Activated T-cell treated with anti-CD3 and anti-CD28 coated beads, Interleukin-2, amount 50 U/mL, for 4 hours (primary cell): Measurements from ENCODE around the gene SSTR5. TPM values are rescaled to one million over a fixed set of nuclear protein-coding genes. Genes with fewer than 3 reads are reported as not detected.

Experiments used
- ATAC-seq, 2 donors: fragments of 200-7000 bp; cut with Tn5 transposase; one replicate each; pipeline ENCODE4 v1.10.0; 2021
- DNase-seq: peaks from one replicate; pipeline ENCODE4 v3.0.0-alpha.2; 2020
- H3K27me3 Mint-ChIP-seq: one replicate; pipeline ENCODE4 v1.8.0; 2021; ENCODE audit warnings: low read depth, mixed read lengths
- H3K36me3 Mint-ChIP-seq: one replicate; pipeline ENCODE4 v1.8.0; 2022; ENCODE audit warnings: mixed read lengths; ENCODE audit not compliant: insufficient read depth
- H3K4me1 Mint-ChIP-seq: one replicate; pipeline ENCODE4 v1.8.0; 2021; ENCODE audit warnings: low read depth, mixed read lengths
- H3K4me3 Mint-ChIP-seq: one replicate; pipeline ENCODE4 v1.8.0; 2021; ENCODE audit warnings: mild to moderate bottlenecking, moderate library complexity, mixed read lengths
- H3K9me3 Mint-ChIP-seq: one replicate; pipeline ENCODE4 v1.8.0; 2021; ENCODE audit warnings: mixed read lengths
- total RNA-seq, 3 donors: library from RNA; stranded (reverse); gene quantifications; one replicate each; pipeline ENCODE4 v1.2.1, GENCODE V29; 2021

The SSTR5 gene
- total RNA-seq, 3 donors from 2014 or later = not detected

- Mint-ChIP-seq H3K9me3 (no peaks in the 10 kb centered on the region), H3K4me3 (no peak overlapping the region), H3K4me1 (no peaks in the 10 kb centered on the region), H3K27me3 (peaks cover 23% of the 10 kb centered on the region), H3K36me3 (no peaks in the 10 kb centered on the region)
- ATAC-seq (no peak), DNase-seq (no peak)
Observed at GRCh38 chr16:1101573-1102332, 29.2 kb downstream of the SSTR5 start.

DNA sequence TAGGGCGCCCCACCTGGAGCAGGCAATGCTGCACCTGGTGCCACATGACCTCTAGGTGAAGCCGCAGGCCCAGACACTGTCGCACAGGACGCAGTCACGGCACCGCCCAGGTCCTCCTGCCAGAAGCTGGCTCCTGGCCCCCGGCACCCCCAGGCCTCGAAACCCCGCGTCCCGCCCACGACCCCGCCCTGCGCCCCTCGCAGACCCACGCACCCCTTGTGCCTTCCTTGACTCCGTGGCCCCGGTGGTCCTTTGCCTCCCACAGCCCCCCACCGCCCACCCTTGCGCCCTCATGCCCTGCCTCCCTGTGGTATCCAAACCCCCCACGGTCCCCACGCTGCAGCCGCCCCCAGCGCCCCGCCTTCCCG lies 29.8 kb downstream of the SSTR5 start:
- H3K4me1 Mint-ChIP-seq = no peaks in the 10 kb centered on the region
- H3K36me3 Mint-ChIP-seq = no peaks in the 10 kb centered on the region
- H3K9me3 Mint-ChIP-seq = no peaks in the 10 kb centered on the region
- H3K27me3 Mint-ChIP-seq = peaks cover 23% of the 10 kb centered on the region
- no peak for ATAC-seq
- H3K4me3 Mint-ChIP-seq = no peak overlapping the region
- DNase-seq = no peak

- DNase-seq (peak; percentile 67), ATAC-seq (peak; percentile 79 to 83)
- peaks cover 23% of the 10 kb centered on the region for H3K27me3 Mint-ChIP-seq
- H3K9me3 Mint-ChIP-seq = no peaks in the 10 kb centered on the region
- H3K4me3 Mint-ChIP-seq = no peak overlapping the region
- H3K36me3 Mint-ChIP-seq = no peaks in the 10 kb centered on the region
- no peaks in the 10 kb centered on the region for H3K4me1 Mint-ChIP-seq
Observed at GRCh38 chr16:1102921-1103635, 30.5 kb downstream of the SSTR5 start.

DNA sequence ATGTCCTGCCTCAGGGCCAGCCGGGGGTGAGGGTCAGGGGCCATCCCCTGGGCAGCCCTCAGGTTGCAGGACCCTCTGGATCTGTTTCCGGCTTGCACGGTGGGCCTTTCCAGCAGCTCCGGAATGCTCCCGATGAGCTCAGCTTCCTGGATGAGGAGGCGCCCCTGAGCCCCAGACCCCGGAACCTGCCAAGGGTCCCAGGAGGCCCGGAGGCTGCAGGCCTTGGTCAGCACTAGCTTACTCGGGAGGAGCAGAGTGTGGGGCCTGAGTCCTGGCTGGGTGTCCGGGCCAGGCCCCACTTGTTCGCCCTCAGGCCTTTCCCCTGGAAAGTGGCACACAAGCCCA lies 31.1 kb downstream of the SSTR5 start:
- Mint-ChIP-seq H3K36me3 (no peaks in the 10 kb centered on the region), H3K9me3 (no peaks in the 10 kb centered on the region), H3K4me1 (no peaks in the 10 kb centered on the region)

DNA sequence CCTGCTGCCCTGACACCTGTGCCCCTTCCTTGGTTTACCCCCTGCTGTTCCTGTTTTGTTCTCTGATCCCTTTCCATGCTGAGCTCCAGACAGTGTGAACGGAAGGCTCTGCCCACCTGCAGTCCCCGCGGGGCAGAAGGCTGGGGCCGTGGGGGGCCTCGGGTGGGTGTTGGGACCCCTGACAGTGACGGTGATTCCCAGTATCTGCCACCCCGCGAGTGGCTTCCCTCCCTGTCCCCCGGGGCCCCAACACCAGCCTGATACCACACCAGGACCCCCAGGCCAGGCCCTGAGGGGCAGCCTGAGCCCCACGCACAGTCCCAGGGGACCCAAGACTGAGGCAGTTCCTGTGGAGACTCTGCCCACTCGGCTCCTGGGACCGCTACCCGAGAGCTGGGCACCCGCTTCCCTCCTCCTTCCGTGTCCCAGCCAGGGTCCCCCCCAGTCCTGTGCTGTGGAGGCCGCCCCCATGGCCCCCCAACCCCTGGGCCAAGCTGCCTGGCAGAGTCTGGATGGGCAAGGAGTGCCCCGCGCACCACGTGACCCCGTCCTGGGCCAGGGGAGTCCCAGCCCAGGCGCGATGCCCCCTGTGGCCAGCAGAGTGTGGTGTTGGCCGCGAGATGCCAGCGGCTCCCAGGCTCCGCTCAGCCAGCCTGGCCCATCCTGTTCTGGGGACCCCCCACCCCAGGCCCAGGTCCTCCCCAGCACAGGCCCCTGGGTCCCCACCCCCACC lies 33.5 kb downstream of the SSTR5 start:
- peaks cover 26% of the 10 kb centered on the region for H3K27me3 Mint-ChIP-seq
- H3K4me3 Mint-ChIP-seq = no peak overlapping the region
- ATAC-seq (peak in 1 of 2 donors; percentile 63), DNase-seq (peak; percentile 42)
- H3K9me3 Mint-ChIP-seq = no peaks in the 10 kb centered on the region
- H3K36me3 Mint-ChIP-seq = no peaks in the 10 kb centered on the region
- H3K4me1 Mint-ChIP-seq = no peaks in the 10 kb centered on the region

More for the DNA sequence above, 31.1 kb downstream of the SSTR5 start:
- H3K4me3 Mint-ChIP-seq = no peak overlapping the region
- H3K27me3 Mint-ChIP-seq = peaks cover 23% of the 10 kb centered on the region
- DNase-seq (no peak), ATAC-seq (no peak)

DNA sequence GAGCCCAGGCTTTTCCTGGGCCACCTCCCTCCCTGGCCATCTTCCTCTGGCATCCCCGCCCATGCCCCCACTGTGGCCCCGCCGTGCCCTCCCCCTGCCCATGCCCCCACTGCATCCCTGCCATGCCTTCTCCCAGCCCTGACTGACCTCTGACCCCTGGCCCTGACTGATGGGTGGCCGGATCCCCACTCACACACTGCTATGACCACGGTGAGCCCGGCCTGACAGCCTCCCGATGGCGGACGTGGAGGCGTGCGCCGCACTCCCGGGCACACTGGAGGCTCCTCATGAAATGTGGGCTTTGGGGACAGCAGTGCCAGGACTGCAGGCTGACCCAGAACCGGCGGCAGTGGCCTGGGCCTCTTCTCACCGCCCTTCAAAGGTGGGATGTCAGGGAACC lies 34.1 kb downstream of the SSTR5 start:
- Mint-ChIP-seq H3K36me3 (no peaks in the 10 kb centered on the region), H3K9me3 (no peaks in the 10 kb centered on the region), H3K4me1 (no peaks in the 10 kb centered on the region), H3K4me3 (no peak overlapping the region), H3K27me3 (peaks cover 26% of the 10 kb centered on the region)
- ATAC-seq (no peak), DNase-seq (no peak)

- ATAC-seq = no peak
- Mint-ChIP-seq H3K4me3 (no peak overlapping the region), H3K9me3 (no peaks in the 10 kb centered on the region), H3K36me3 (no peaks in the 10 kb centered on the region), H3K4me1 (no peaks in the 10 kb centered on the region), H3K27me3 (peaks cover 26% of the 10 kb centered on the region)
- DNase-seq = no peak
Observed at GRCh38 chr16:1107141-1107540, 34.6 kb downstream of the SSTR5 start.

DNA sequence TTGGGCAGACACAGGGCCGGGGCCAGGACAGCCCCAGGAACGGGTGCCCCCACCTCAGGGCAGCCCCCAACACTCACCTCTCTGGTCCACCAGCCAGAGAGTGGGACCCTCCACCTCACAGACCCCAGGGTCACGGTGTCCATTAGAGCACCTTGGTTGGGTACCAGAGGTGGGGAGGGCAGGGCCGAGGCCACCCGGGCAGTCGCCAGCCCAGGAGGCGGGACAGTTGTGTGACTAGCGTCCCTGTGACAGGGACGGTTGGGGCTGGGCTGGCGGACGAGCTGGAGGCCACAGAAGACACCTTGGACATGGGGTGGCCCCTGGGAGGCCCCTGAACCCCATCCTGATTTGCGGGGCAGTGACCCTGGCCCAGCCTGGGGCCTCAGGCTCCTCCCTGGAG lies 35.2 kb downstream of the SSTR5 start:
- DNase-seq = no peak
- Mint-ChIP-seq H3K4me1 (no peaks in the 10 kb centered on the region), H3K9me3 (no peaks in the 10 kb centered on the region), H3K36me3 (no peaks in the 10 kb centered on the region), H3K4me3 (no peak overlapping the region), H3K27me3 (peaks cover 26% of the 10 kb centered on the region)
- no peak for ATAC-seq

- Mint-ChIP-seq H3K27me3 (peaks cover 26% of the 10 kb centered on the region), H3K36me3 (no peaks in the 10 kb centered on the region), H3K9me3 (no peaks in the 10 kb centered on the region), H3K4me1 (no peaks in the 10 kb centered on the region), H3K4me3 (no peak overlapping the region)
- no peak for ATAC-seq
- DNase-seq = no peak
Observed at GRCh38 chr16:1108299-1109252, 36.0 kb downstream of the SSTR5 start.

GRCh38 chr16:1109648-1110047 lies 37.1 kb downstream of the SSTR5 start:
- ATAC-seq = no peak
- no peak for DNase-seq
- H3K36me3 Mint-ChIP-seq = no peaks in the 10 kb centered on the region
- H3K4me3 Mint-ChIP-seq = no peak overlapping the region
- no peaks in the 10 kb centered on the region for H3K4me1 Mint-ChIP-seq
- H3K9me3 Mint-ChIP-seq = no peaks in the 10 kb centered on the region
- H3K27me3 Mint-ChIP-seq = peaks cover 17% of the 10 kb centered on the region

DNA sequence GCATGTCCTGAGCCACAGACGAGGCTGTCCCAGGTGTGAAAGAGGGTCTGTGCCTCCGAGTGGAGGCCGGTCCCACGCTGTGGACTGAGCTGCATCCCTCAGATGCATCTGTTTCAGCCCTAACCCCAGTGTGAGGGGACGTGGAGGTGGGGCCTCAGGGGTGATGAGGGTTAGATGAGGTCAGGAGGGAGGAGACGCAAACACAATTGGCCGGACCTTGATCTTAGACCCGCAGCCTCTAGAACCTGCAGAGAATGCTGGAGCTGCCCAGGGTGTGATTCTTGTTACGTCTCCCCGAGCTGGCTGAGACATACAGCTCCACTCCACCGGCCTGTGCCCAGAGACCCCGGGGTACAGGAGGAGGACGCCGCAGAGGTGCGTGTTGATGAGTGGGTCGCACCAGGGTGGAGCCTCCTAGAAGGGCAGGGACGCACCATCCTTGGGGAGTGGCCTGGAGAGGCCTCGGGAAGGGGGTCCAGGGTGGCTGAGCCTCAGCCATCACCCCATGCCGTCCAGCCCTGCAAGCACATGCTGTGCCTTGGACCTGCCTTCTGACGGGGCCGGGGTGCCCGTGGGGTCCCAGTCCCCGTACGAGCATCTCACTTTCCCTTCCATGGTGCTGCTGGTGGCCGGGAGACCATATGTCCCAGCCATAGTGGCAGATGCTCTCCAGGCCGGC lies 40.1 kb downstream of the SSTR5 start:
- no peak for ATAC-seq
- Mint-ChIP-seq H3K4me3 (no peak overlapping the region), H3K36me3 (no peaks in the 10 kb centered on the region), H3K4me1 (no peaks in the 10 kb centered on the region), H3K27me3 (peaks cover 9% of the 10 kb centered on the region), H3K9me3 (no peaks in the 10 kb centered on the region)
- DNase-seq = no peak

- no peaks in the 10 kb centered on the region for H3K36me3 Mint-ChIP-seq
Observed at GRCh38 chr16:1113489-1113888, 40.9 kb downstream of the SSTR5 start.

DNA sequence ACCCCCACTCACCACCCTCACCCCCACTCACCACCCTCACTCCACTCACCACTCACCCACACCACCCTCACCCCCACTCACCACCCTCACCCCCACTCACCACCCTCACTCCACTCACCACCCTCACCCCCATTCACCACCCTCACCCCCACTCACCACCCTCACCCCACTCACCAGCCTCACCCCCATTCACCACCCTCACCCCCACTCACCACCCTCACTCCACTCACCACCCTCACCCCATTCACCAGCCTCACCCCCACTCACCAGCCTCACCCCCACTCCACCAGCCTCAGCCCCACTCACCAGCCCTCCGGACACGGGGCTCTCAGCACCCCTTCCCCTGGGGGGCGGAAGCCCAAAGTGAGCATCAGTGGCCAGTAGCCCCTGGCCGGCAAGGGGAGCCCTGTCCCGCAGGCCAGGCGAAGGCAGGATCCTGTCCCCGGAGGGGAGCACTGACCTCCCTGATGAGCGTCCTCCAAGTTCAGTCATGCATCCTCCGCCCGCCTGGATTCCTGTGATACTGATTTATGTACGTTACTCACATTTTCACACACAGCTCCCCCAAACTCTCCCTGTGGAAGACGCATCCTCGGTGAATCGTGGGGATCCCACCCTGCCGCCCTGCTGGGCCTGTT lies 41.5 kb downstream of the SSTR5 start:
- H3K9me3 Mint-ChIP-seq = no peaks in the 10 kb centered on the region
- no peak overlapping the region for H3K4me3 Mint-ChIP-seq
- H3K4me1 Mint-ChIP-seq = no peaks in the 10 kb centered on the region
- H3K27me3 Mint-ChIP-seq = peaks cover 7% of the 10 kb centered on the region
- no peaks in the 10 kb centered on the region for H3K36me3 Mint-ChIP-seq
- ATAC-seq (no peak), DNase-seq (no peak)

More at GRCh38 chr16:1113489-1113888, 40.9 kb downstream of the SSTR5 start:
- Mint-ChIP-seq H3K4me1 (no peaks in the 10 kb centered on the region), H3K4me3 (no peak overlapping the region), H3K27me3 (peaks cover 9% of the 10 kb centered on the region), H3K9me3 (no peaks in the 10 kb centered on the region)
- ATAC-seq (no peak), DNase-seq (no peak)
